GM12874 (cell line): ENCODE results near the gene CFAP58.

Experiments used
- CTCF ChIP-seq: IDR thresholded peaks from 2 replicates; pipeline ENCODE4 v1.5.1; 2011; ENCODE audit warnings: low read depth, mild to moderate bottlenecking, control low read depth, low read length, moderate library complexity; ENCODE audit not compliant: insufficient read depth

The CFAP58 gene

GRCh38 chr10:104347295-104348045 lies 6.2 kb upstream of the CFAP58 start:
- TF ChIP-seq CTCF, result no peak

DNA sequence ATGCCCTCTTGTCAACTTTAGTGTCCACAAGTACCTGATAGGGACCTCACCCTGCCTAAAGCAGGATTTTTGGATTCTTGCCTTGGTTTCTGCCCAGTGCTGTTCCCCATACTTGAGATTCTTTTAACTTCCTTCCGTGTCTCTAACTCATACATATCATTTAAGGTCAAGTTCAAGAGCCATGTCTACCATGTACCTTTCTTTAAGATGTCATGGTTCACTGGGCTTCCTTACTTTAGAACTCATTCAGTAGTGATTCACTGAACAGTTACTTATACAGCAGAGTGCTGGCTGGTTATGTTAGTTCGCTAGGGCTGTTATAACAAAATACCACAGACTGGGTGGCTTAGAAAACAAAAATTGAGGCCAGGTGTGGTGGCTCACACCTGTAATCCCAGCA lies 5.0 kb upstream of the CFAP58 start:
- no peak for TF ChIP-seq CTCF

- no peak for TF ChIP-seq CTCF
These were observed 4.0 kb upstream of the CFAP58 start for GRCh38 chr10:104349623-104350126.

GRCh38 chr10:104350127-104350635 lies 3.5 kb upstream of the CFAP58 start:
- TF ChIP-seq CTCF, result peak; percentile 44; the same call in 1 of the 2 replicates

GRCh38 chr10:104351061-104351702 lies 2.5 kb upstream of the CFAP58 start:
- no peak for TF ChIP-seq CTCF

DNA sequence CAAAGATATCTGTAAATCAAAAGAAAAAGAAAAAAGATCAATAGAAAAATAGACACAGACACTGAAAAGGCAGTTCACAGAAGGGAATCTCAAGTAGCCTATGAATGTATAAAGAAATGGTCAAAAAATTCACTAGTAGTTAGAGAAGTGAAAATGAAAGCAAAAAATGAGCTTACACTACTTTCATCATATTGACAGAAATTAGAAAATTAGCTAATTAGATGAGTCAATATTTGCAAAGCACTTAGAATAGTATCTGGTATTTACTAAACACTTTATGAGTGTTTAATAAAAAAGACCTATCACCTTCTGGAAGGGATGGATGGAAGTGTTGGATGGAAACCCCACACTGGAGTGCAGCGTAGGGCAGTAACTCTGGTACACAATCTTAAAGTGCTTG lies 1.7 kb upstream of the CFAP58 start:
- TF ChIP-seq CTCF, result no peak

DNA sequence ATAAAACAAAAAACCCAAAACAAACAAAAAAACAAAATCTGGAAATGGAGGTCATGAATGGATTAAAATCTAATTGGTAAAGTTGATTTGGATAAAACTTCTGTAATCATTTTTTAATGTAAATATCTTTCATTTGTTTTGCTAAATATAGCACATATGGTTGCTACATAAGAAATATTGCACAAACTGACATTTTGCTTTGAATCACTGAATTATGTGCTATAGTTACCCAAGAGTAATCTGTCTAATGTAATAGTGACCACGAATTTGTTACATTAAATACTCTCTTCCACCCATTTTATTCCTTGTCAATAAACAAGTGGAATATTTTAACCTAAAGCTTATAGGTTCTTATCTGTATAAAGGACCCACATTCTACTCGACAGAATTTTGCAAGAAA lies 6.2 kb downstream of the CFAP58 start:
- TF ChIP-seq CTCF, result no peak
